Measurements from ENCODE around the gene ARHGAP24. TPM values are rescaled to one million over a fixed set of nuclear protein-coding genes. Genes with fewer than 3 reads are reported as not detected.

ARHGAP24 gene
- total and polyA plus RNA-seq, 10 of the 15 experiments (the other 5 are each of a cell fraction or from before 2014, with no cell fraction given): 0.10 to 4.2 (median 0.52) TPM

DNA sequence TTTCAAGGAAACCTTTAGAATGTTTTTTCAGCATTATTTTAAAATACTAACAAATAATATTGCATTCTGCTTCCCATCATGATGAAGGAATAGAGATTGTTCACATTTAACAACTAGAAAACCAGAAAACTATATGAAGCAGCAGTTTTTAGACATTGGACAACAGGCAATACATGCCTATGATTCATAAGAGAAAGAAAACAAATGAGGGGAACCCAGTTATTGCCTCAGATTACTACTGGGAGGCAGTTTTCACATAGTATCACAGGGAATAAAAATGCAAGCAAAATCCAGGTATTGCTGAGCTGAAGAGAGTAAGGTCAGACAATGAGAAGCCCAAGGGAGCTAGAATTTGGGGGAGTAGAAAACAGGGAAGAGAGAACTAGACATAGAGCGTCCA is 511.3 kb downstream of the ARHGAP24 start:
- RAD21 ChIA-PET (ENCODE audit: unreplicated experiment): no interaction called here
- CTCF ChIA-PET: interaction anchor here (2.0 kb wide), 1 partner anchor 17 kb away, joined by 7 read pairs; no protein-coding TSS in a partner anchor
- WGBS (ENCODE audit: insufficient coverage, insufficient replicate concordance, low lambda C conversion rate, missing lambda C conversion rate): 38% methylated on average over 1 of the region's 1 CpG
- FAIRE-seq: no peak
- Histone ChIP-seq H3K4me1 (ENCODE audit: control insufficient read depth, insufficient read depth, low read length) (no peaks in the 10 kb centered on the region), H3K4me2 (ENCODE audit: control insufficient read depth, insufficient read depth) (no peak overlapping the region), H2AFZ (ENCODE audit: control insufficient read depth, low read depth, low read length) (no peak overlapping the region), H4K20me1 (ENCODE audit: control insufficient read depth, insufficient read depth) (no peaks in the 10 kb centered on the region), H3K27me3 (replicated peaks in 1 of 2; ENCODE audit: control insufficient read depth in 2 of 2, insufficient read depth in 2 of 2, low read length in 1 of 2) (no peaks in the 10 kb centered on the region; a peak in 1 of 4 replicates), H3K36me3 (ENCODE audit: control insufficient read depth in 2 of 2, insufficient read depth in 2 of 2, low read length in 1 of 2) (no peaks in the 10 kb centered on the region), H3K9me3 (replicated peaks; ENCODE audit: control insufficient read depth, insufficient read depth, low read length) (no peaks in the 10 kb centered on the region), H3K79me2 (ENCODE audit: control insufficient read depth, insufficient read depth, low read length) (no peaks in the 10 kb centered on the region), H3K27ac (ENCODE audit: control insufficient read depth, insufficient read depth) (no peak overlapping the region), H3K9ac (ENCODE audit: control insufficient read depth, insufficient read depth, low read length) (no peak overlapping the region), H3K4me3 (no peak overlapping the region)
- SMC1A ChIA-PET (ENCODE audit: uncharacterized antibody, unreplicated experiment): no interaction called here
- DNase-seq (ENCODE audit: low read depth, low spot score): no peak
- ATAC-seq: no peak
- no TSS peak for BruUV-seq (replicated peaks)
- POLR2A ChIA-PET: no interaction called here
- intact Hi-C loops (cut with micrococcal nuclease; ENCODE audit: unreplicated experiment): no loop called here
- in situ Hi-C loops (cut with MboI): no loop called here
- TF ChIP-seq, protein P1, sequence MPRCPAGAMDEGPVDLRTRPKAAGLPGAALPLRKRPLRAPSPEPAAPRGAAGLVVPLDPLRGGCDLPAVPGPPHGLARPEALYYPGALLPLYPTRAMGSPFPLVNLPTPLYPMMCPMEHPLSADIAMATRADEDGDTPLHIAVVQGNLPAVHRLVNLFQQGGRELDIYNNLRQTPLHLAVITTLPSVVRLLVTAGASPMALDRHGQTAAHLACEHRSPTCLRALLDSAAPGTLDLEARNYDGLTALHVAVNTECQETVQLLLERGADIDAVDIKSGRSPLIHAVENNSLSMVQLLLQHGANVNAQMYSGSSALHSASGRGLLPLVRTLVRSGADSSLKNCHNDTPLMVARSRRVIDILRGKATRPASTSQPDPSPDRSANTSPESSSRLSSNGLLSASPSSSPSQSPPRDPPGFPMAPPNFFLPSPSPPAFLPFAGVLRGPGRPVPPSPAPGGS (IDR thresholded peaks at IDR 0.05; ENCODE audit: borderline replicate concordance, insufficient read depth, low read depth, low read length, poor library complexity, severe bottlenecking): no peak
- TF ChIP-seq, protein P2, sequence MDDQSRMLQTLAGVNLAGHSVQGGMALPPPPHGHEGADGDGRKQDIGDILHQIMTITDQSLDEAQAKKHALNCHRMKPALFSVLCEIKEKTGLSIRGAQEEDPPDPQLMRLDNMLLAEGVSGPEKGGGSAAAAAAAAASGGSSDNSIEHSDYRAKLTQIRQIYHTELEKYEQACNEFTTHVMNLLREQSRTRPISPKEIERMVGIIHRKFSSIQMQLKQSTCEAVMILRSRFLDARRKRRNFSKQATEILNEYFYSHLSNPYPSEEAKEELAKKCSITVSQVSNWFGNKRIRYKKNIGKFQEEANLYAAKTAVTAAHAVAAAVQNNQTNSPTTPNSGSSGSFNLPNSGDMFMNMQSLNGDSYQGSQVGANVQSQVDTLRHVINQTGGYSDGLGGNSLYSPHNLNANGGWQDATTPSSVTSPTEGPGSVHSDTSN (IDR thresholded peaks at IDR 0.05; ENCODE audit: insufficient replicate concordance, low read depth, low read length): no peak
- TF ChIP-seq FOS (IDR thresholded peaks at IDR 0.05; ENCODE audit: borderline replicate concordance, extremely low read depth, insufficient read length): no peak
- no peak for TF ChIP-seq TBL1XR1 (IDR thresholded peaks at IDR 0.05; ENCODE audit: low read depth, low read length)
- TF ChIP-seq MTA2 (IDR thresholded peaks at IDR 0.05; ENCODE audit: low read depth): no peak
- no peak for TF ChIP-seq SREBF2 (IDR thresholded peaks at IDR 0.05; ENCODE audit: low read length)
- no peak for TF ChIP-seq ZBTB40 (IDR thresholded peaks at IDR 0.05; ENCODE audit: borderline replicate concordance)
- TF ChIP-seq, protein P3, sequence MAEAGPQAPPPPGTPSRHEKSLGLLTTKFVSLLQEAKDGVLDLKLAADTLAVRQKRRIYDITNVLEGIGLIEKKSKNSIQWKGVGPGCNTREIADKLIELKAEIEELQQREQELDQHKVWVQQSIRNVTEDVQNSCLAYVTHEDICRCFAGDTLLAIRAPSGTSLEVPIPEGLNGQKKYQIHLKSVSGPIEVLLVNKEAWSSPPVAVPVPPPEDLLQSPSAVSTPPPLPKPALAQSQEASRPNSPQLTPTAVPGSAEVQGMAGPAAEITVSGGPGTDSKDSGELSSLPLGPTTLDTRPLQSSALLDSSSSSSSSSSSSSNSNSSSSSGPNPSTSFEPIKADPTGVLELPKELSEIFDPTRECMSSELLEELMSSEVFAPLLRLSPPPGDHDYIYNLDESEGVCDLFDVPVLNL (IDR thresholded peaks at IDR 0.05; ENCODE audit: low read depth, low read length): no peak
- TF ChIP-seq ETV6 (conservative IDR thresholded peaks at IDR 0.05 in 1 of 2, IDR thresholded peaks at IDR 0.05 in 1 of 2; ENCODE audit: borderline replicate concordance in 1 of 2, low read depth in 1 of 2): no peak
- no peak for TF ChIP-seq SIN3A (IDR thresholded peaks at IDR 0.05; ENCODE audit: low read depth, low read length)
- no peak for TF ChIP-seq MYB (IDR thresholded peaks at IDR 0.05; ENCODE audit: borderline replicate concordance, low read depth, low read length)
- TF ChIP-seq CHD1 (IDR thresholded peaks at IDR 0.05; ENCODE audit: low read depth, low read length): no peak
- TF ChIP-seq EP300 (IDR thresholded peaks at IDR 0.05; ENCODE audit: borderline replicate concordance in 1 of 2, control insufficient read depth in 1 of 2, low read depth in 2 of 2, low read length in 2 of 2): no peak
